HG02885 (cell line): Measurements from ENCODE around the gene HIRA.

Experiments
- ATAC-seq: cut with Tn5 transposase; IDR thresholded peaks from one replicate; pipeline ENCODE4 v1.9.1; 2021; ENCODE audit warnings: mild to moderate bottlenecking; ENCODE audit not compliant: unreplicated experiment, poor library complexity

Gene HIRA

GRCh38 chr22:19291580-19292457 is 139.7 kb downstream of the HIRA start, which contains the start of gene CLTCL1:
CLTCL1 (minus strand) TSS chr22:19291719; CDS start chr22:19291641, 78 bp downstream.
- ATAC-seq = peak; percentile 62

- peak; percentile 38 for ATAC-seq
Measured at GRCh38 chr22:19291218-19291579, 140.3 kb downstream of the HIRA start.

- no peak for ATAC-seq
Measured at GRCh38 chr22:19290400-19291217, 140.9 kb downstream of the HIRA start.

GRCh38 chr22:19289475-19290161 is 141.9 kb downstream of the HIRA start:
- ATAC-seq = no peak

- no peak for ATAC-seq
Measured at GRCh38 chr22:19287889-19288288, 143.6 kb downstream of the HIRA start.

- no peak for ATAC-seq
Measured at GRCh38 chr22:19287076-19287707, 144.3 kb downstream of the HIRA start.

- no peak for ATAC-seq
Measured at GRCh38 chr22:19285831-19286230, 145.7 kb downstream of the HIRA start.
